Ovary (tissue), 9 donors: ENCODE measurements around the gene RIC1. TPM values are rescaled to one million over a fixed set of nuclear protein-coding genes. Genes with fewer than 3 reads are reported as not detected.

Experiments used
- DNase-seq, 5 donors: peaks; one replicate each; pipeline ENCODE4 v3.0.0-alpha.2; 2019 to 2020
- H3K27ac ChIP-seq, 2 donors: fragments of 200-600 bp; one replicate each; pipeline versions ENCODE4 v1.5.1 to v1.8.0; 2019 to 2022
- H3K27me3 ChIP-seq: fragments of 200-600 bp; one replicate; pipeline ENCODE4 v1.8.0; 2022
- H3K36me3 ChIP-seq: fragments of 200-600 bp; sonication (generic); one replicate; pipeline ENCODE4 v1.5.1; 2019
- H3K4me1 ChIP-seq: one replicate; pipeline ENCODE4 v1.8.1; 2013; ENCODE audit warnings: mild to moderate bottlenecking, moderate library complexity; ENCODE audit not compliant: insufficient read depth
- H3K4me3 ChIP-seq: fragments of 200-600 bp; sonication (generic); one replicate; pipeline ENCODE4 v1.5.1; 2017
- H3K9me3 ChIP-seq, 2 donors: fragments of 200-600 bp in 1 of 2; sonication (generic) in 1 of 2; one replicate each; pipeline versions ENCODE4 v1.5.1 to v1.8.1; 2013 to 2019; ENCODE audit warnings: mild to moderate bottlenecking in 1 of 2, moderate library complexity in 1 of 2
- EP300 ChIP-seq: sonication (generic); formaldehyde crosslinking; IDR thresholded peaks from one replicate; pipeline ENCODE4 v1.6.1; 2017; ENCODE audit warnings: antibody characterized with exemption
- POLR2A ChIP-seq: fragments of 450-650 bp; IDR thresholded peaks from one replicate; pipeline ENCODE4 v1.6.1; 2017; ENCODE audit warnings: antibody characterized with exemption, mild to moderate bottlenecking, moderate library complexity
- WGBS, 3 donors: extraction: QIAGEN DNeasy Blood & Tissue Kit in 1 of 3; methylation state at CpG; one replicate each; pipeline versions ENCODE4 v1.1.5 to v1.1.7; 2013 to 2017; 5-methylcytosine and 5-hydroxymethylcytosine counted together
- intact Hi-C, 4 donors: fragments of 100-400 bp; cut with DNase I; formaldehyde crosslinking; loops; one replicate each; pipeline versions ENCODE4 v1.11.0 to v1.15.1; 2022 to 2023
- polyA plus RNA-seq, 2 donors: library from polyadenylated mRNA; stranded (reverse); fragments of 200-250 nt in 1 of 2; fragments of 350-450 nt in 1 of 2; fragmentation: Illumina TruSeq in 1 of 2; extraction: RNeasy Lipid Tissue Mini Kit (QIAGEN cat#74804) in 1 of 2; gene quantifications; one replicate each; pipeline ENCODE4 v1.2.3, GENCODE V29; 2013 to 2014
- total RNA-seq, 7 donors: library from RNA; depleted of rRNA in 2 of 7; stranded (reverse); fragments of >200 nt in 2 of 7; fragmentation: NEBNext Ultra II Directional in 3 of 7; extraction: Animal tissue kit (Norgen Biotek cat#: 25700) in 3 of 7; gene quantifications; one replicate each; pipeline versions ENCODE4 v1.1.0 to v1.2.4, GENCODE V29; 2016 to 2023
- TF ChIP-seq, protein P1 (sequence below), 3 donors: fragments of 450-650 bp in 2 of 3; fragments of 200-600 bp in 1 of 3; IDR thresholded peaks; one replicate each; pipeline versions ENCODE4 v1.5.1 to v1.8.0; 2016 to 2022; ENCODE audit warnings: antibody characterized with exemption in 3 of 3, mild to moderate bottlenecking in 1 of 3
- donor health status: DM: no; HTN: no; CAD: no; lungs with moderate emphysema.
- donor health status: DM: no; HTN: no; CAD: no.
- donor health status: Bipolar disorder and iron deficiency.
- donor health status: DM: yes; HTN: yes; CAD: no.
- donor health status: DM: no; HTN: no; CAD: no.
- donor health status: DM: yes; HTN: yes; CAD: no.

Gene RIC1
- total and polyA plus RNA-seq, 9 donors = 6.9 to 35.6 (median 18.0) TPM

DNA sequence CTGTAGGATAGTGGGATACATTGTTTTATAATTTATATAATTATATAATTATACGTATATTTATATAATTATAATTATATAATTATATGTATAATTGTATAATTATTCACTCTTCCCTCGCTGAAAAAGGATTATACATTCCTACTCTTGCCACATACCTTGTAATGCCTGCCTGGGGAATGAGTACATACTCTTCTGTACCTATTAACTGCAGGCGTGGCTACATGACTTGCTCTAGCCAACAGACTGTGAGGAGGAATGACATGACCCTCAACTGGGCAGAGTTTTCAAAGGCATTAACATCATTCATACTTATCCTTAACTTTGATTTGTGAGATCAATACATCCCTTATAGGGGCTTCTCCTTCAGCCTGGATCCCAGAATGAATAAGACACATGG, 184.9 kb downstream of the RIC1 start:
- H3K27ac ChIP-seq = no peak overlapping the region
- no peak overlapping the region for H3K4me3 ChIP-seq
- H3K36me3 ChIP-seq = no peaks in the 10 kb centered on the region
- no peaks in the 10 kb centered on the region for H3K9me3 ChIP-seq
- intact Hi-C loops = loop anchor here in 1 of 4 donors (10.0 kb wide), 1 partner anchor 451 kb away; no protein-coding TSS in a partner anchor
- H3K27me3 ChIP-seq = no peaks in the 10 kb centered on the region
- H3K4me1 ChIP-seq = no peaks in the 10 kb centered on the region
- WGBS, 3 donors = 93 to 96% (median 95%) methylated on average over 3 of the region's 3 CpGs
- TF ChIP-seq POLR2A = no peak
- no peak for TF ChIP-seq EP300
- TF ChIP-seq, protein P1, sequence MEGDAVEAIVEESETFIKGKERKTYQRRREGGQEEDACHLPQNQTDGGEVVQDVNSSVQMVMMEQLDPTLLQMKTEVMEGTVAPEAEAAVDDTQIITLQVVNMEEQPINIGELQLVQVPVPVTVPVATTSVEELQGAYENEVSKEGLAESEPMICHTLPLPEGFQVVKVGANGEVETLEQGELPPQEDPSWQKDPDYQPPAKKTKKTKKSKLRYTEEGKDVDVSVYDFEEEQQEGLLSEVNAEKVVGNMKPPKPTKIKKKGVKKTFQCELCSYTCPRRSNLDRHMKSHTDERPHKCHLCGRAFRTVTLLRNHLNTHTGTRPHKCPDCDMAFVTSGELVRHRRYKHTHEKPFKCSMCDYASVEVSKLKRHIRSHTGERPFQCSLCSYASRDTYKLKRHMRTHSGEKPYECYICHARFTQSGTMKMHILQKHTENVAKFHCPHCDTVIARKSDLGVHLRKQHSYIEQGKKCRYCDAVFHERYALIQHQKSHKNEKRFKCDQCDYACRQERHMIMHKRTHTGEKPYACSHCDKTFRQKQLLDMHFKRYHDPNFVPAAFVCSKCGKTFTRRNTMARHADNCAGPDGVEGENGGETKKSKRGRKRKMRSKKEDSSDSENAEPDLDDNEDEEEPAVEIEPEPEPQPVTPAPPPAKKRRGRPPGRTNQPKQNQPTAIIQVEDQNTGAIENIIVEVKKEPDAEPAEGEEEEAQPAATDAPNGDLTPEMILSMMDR (IDR thresholded peaks at IDR 0.05) = no peak
- no peak for DNase-seq

DNA sequence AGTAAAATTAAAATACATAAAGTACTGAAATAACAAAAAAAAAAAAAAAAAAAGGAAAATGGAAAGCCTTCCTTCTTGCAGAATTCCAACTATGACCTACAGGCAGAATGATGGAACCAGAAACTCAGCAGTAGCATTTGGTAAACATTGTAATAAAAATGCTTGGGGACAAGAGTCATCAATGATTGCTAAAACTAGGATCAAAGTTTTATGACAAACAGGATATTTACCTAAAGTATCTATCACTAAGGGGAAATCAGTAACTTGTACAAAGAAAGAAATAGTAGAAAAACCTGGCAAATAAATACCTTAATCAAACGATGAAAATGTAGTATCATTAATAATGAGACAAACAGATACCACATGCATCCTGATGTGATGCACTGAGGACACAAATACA, 186.6 kb downstream of the RIC1 start:
- intact Hi-C loops = loop anchor here in 1 of 4 donors (10.0 kb wide), 1 partner anchor 449 kb away; no protein-coding TSS in a partner anchor
- TF ChIP-seq, protein P1 (IDR thresholded peaks at IDR 0.05) = no peak
- TF ChIP-seq EP300 (no peak), POLR2A (no peak)
- H3K27me3 ChIP-seq = no peaks in the 10 kb centered on the region
- no peak overlapping the region for H3K27ac ChIP-seq
- no peaks in the 10 kb centered on the region for H3K9me3 ChIP-seq
- no peaks in the 10 kb centered on the region for H3K4me1 ChIP-seq
- no peak for DNase-seq
- no peaks in the 10 kb centered on the region for H3K36me3 ChIP-seq
- WGBS, 3 donors = 76 to 85% (median 77%) methylated on average over 1 of the region's 1 CpG
- H3K4me3 ChIP-seq = no peak overlapping the region

DNA sequence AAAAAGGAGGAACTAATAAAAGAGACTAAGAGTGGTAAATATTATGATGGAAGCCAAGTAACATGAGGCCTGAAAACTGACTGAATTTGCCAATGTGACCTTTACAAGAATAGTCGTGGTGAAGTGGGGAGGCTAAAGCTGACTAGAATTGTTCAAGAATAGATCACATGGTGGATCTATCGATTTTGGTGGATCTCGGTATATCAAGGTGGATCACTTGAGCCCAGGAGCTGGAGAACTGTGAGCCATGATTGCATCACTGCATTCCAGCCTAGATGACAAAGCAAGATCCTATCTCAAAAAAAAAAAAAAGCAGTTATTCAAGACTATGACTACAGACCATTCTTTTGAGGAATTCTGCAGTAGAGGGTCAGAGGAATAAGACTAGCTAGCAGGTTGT, 189.0 kb downstream of the RIC1 start:
- DNase-seq = no peak
- H3K27me3 ChIP-seq = no peaks in the 10 kb centered on the region
- H3K9me3 ChIP-seq = no peaks in the 10 kb centered on the region
- intact Hi-C loops = loop anchor here in 1 of 4 donors (10.0 kb wide), 1 partner anchor 447 kb away; no protein-coding TSS in a partner anchor
- no peak for TF ChIP-seq POLR2A
- TF ChIP-seq, protein P1 (IDR thresholded peaks at IDR 0.05) = no peak
- no peak for TF ChIP-seq EP300
- no peak overlapping the region for H3K4me3 ChIP-seq
- H3K27ac ChIP-seq = no peak overlapping the region
- no peaks in the 10 kb centered on the region for H3K36me3 ChIP-seq
- H3K4me1 ChIP-seq = no peaks in the 10 kb centered on the region
- WGBS, 3 donors = 89 to 95% (median 91%) methylated on average over 3 of the region's 3 CpGs

DNA sequence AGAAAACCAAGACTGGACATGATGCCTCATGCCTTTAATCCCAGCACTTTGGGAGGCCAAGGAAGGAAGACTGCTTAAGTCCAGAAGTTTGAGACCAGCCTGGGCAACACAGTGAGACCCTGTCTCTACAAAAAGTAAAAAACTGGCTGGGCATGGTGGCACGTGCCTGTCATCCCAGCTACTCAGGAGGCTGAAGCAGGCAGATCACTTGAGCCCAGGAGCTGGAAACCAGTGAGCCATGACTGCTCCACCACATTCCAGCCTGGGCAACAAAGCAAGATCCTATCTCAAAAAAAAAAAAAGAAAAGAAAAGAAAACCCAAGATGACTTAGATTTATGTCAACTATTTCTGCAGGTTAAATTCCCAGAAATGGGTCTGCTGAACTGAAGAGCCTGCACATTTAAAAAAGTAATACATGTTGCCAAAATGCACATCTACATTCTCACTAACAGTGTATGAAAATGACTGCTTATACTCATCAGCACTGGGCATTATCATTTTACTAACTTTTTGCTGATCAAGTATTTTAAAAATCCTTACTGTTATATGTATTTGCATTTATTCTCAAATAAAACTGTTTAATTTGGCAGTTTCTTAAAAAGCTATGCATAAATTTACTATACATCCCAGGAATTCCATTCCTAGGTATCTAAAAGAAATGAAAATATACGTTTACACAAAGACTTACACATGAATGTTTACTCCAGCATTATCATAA, 189.7 kb downstream of the RIC1 start:
- Histone ChIP-seq H3K27me3 (no peaks in the 10 kb centered on the region), H3K4me1 (no peaks in the 10 kb centered on the region), H3K36me3 (no peaks in the 10 kb centered on the region), H3K27ac (no peak overlapping the region), H3K9me3 (no peaks in the 10 kb centered on the region), H3K4me3 (no peak overlapping the region)
- WGBS, 3 donors = 90 to 92% (median 90%) methylated on average over 2 of the region's 2 CpGs
- intact Hi-C loops = loop anchor here in 1 of 4 donors (10.0 kb wide), 1 partner anchor 446 kb away; no protein-coding TSS in a partner anchor
- DNase-seq = no peak
- no peak for TF ChIP-seq POLR2A
- TF ChIP-seq, protein P1 (IDR thresholded peaks at IDR 0.05) = no peak
- no peak for TF ChIP-seq EP300
